SKM-1 (cell line): ENCODE results near the gene TRAF3.
"Not testable (repeated sequence)": the region's sequence is repeated elsewhere in the genome, so short reads cannot be mapped to it uniquely, and the experiment has no call there.

Source experiments
- DNase-seq: peaks from one replicate; lab custom pipeline; 2025; ENCODE audit not compliant: unreplicated experiment; lab: John Stamatoyannopoulos, UW

The TRAF3 gene

GRCh38 chr14:102751088-102751487 lies 26.2 kb upstream of the TRAF3 start:
- DNase-seq, result no peak

- no peak for DNase-seq
These were observed 24.9 kb upstream of the TRAF3 start for GRCh38 chr14:102752239-102752847.

- no peak for DNase-seq
These were observed 22.6 kb upstream of the TRAF3 start for GRCh38 chr14:102754370-102755262.

GRCh38 chr14:102757646-102758045 lies 19.6 kb upstream of the TRAF3 start:
- DNase-seq, result no peak

GRCh38 chr14:102758087-102758486 lies 19.2 kb upstream of the TRAF3 start:
- DNase-seq, result no peak

GRCh38 chr14:102759456-102760187 lies 17.6 kb upstream of the TRAF3 start:
- no peak for DNase-seq

GRCh38 chr14:102760496-102761193 lies 16.6 kb upstream of the TRAF3 start:
- DNase-seq, result no peak

- no peak for DNase-seq
These were observed 16.0 kb upstream of the TRAF3 start for GRCh38 chr14:102761206-102761605.

- no peak for DNase-seq
These were observed 13.0 kb upstream of the TRAF3 start for GRCh38 chr14:102764220-102764671.

GRCh38 chr14:102765770-102766169 lies 11.5 kb upstream of the TRAF3 start:
- DNase-seq, result not testable (repeated sequence)

GRCh38 chr14:102768223-102769048 lies 8.8 kb upstream of the TRAF3 start:
- peak; percentile 49 for DNase-seq

GRCh38 chr14:102769049-102769327 lies 8.3 kb upstream of the TRAF3 start:
- no peak for DNase-seq

- no peak for DNase-seq
These were observed 6.8 kb upstream of the TRAF3 start for GRCh38 chr14:102770147-102771123.

GRCh38 chr14:102771144-102771543 lies 6.1 kb upstream of the TRAF3 start:
- DNase-seq, result no peak

GRCh38 chr14:102772781-102773570 lies 4.3 kb upstream of the TRAF3 start:
- no peak for DNase-seq

GRCh38 chr14:102774391-102775153 lies 2.7 kb upstream of the TRAF3 start:
- DNase-seq, result peak; percentile 43

GRCh38 chr14:102775855-102776760 lies 1.1 kb upstream of the TRAF3 start:
- no peak for DNase-seq
